ENCODE data around the gene SDCCAG8.

DNA sequence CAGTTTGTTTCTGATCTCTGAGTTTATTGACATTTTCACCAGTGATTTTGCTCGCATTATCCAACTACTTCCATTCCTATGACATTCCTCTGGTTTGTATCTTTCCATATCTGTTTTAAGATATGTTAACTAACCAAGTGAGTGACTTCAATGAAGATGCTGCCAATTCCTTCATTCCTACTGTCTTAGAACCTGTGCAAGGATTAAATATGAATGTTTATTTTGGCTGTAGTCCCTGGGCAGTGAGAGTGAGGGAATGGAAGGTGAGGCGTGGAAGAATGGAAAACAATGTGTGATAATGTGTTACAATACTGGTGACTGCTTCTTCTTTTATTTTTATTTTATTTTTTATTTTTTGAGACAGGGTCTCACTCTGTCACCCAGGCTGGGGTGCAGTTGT is 183.0 kb downstream of the SDCCAG8 start:
- TF ChIP-seq POLR2A (IDR thresholded peaks at IDR 0.05): no peak
- TF ChIP-seq, protein P1, sequence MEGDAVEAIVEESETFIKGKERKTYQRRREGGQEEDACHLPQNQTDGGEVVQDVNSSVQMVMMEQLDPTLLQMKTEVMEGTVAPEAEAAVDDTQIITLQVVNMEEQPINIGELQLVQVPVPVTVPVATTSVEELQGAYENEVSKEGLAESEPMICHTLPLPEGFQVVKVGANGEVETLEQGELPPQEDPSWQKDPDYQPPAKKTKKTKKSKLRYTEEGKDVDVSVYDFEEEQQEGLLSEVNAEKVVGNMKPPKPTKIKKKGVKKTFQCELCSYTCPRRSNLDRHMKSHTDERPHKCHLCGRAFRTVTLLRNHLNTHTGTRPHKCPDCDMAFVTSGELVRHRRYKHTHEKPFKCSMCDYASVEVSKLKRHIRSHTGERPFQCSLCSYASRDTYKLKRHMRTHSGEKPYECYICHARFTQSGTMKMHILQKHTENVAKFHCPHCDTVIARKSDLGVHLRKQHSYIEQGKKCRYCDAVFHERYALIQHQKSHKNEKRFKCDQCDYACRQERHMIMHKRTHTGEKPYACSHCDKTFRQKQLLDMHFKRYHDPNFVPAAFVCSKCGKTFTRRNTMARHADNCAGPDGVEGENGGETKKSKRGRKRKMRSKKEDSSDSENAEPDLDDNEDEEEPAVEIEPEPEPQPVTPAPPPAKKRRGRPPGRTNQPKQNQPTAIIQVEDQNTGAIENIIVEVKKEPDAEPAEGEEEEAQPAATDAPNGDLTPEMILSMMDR (IDR thresholded peaks at IDR 0.05): no peak

Data from suprapubic skin (tissue), 3 donors.